KG1 (cell line): ENCODE data around the gene ROCK2.

Source experiments
- DNase-seq: peaks from one replicate; lab custom pipeline; 2025; lab: John Stamatoyannopoulos, UW

ROCK2 gene

DNA sequence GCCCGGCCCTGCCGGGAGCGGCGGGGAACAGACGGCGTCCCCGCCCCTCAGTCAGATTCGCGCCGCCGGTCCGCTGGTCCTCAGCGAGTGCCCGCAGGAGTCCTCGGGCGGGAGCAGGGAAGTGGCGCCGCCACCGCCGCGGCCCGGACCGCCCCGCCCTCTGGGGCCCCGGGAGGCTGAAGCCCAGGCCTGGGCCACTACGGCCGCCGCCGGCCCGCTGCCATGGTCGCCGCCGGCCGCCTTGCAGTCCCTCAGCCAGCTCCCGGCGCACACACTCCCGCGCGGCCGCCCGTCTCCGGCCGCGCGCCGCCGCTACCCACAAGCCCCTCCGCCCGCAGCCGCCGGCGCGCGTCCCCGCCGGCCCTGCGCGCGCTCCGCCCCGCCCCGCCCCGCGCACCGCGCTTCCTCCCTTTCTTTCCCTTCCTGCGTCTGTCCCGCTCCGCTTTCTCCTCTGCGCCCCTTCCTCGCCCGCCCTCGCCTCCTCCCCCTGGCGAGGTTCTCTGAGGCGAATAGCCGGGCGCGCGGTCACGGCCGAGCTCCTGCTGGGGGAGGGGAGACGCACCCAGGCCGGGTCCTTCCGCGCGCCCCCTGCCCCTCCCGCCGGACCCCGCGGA is at the start of gene ROCK2:
Gene ROCK2 (minus strand): TSS at position 295 of the 614 bp plus-strand sequence. CDS start 500 bp downstream, outside the sequence.
- DNase-seq, result no peak

DNA sequence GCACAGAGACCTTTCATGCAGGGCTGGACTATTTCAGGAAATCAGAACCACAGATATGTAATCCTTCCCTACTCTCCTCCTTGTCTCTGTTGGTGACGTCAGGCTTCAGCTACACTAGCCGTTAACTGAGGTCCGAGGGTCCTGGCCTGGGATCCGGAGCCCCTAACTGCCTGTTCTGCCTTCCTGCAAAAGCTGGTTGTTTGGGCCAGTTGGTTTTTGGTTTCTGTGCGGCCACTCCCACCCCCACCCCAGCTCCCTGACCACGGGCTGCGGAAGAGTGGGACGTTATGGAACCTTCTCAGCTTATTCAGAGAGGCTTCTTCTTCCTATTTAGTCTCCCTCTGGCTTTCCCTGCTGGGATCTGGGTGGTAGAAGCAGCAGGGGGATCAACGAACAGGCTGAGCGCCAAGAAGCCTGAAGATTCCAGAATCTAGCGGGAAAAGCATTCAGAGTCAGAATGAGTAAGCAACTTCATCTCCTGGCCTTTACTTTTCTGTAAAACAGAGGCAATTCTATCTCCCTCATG is 49.3 kb upstream of the ROCK2 start:
- DNase-seq, result no peak

DNA sequence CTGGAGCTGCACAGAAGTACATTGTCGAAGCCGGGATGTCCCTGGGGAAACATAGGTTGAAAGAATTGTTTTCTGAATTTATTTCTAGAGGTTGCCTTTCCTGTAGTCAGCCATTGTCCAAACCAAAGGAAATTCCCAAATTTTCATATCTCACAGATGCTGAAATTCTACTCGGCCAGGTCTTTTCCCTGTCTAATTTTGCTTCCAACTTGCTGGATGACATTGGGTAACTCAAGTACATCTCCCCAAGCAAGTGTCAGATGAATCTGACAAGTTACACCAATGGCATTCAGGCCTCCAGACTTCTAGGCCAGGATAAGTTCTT is 47.5 kb upstream of the ROCK2 start:
- no peak for DNase-seq

DNA sequence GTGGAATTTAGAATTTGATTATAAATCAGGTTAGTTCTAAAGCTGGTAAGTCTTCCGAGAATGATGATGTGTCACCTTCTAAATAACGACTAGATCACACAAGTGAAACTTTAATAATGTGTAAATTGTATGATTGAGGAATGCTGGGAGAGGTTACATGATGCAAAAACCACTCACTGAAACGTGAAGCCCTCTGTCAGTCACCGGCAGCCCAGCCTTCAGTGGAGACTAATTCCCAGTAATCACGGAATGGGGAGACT is 45.9 kb upstream of the ROCK2 start:
- no peak for DNase-seq

DNA sequence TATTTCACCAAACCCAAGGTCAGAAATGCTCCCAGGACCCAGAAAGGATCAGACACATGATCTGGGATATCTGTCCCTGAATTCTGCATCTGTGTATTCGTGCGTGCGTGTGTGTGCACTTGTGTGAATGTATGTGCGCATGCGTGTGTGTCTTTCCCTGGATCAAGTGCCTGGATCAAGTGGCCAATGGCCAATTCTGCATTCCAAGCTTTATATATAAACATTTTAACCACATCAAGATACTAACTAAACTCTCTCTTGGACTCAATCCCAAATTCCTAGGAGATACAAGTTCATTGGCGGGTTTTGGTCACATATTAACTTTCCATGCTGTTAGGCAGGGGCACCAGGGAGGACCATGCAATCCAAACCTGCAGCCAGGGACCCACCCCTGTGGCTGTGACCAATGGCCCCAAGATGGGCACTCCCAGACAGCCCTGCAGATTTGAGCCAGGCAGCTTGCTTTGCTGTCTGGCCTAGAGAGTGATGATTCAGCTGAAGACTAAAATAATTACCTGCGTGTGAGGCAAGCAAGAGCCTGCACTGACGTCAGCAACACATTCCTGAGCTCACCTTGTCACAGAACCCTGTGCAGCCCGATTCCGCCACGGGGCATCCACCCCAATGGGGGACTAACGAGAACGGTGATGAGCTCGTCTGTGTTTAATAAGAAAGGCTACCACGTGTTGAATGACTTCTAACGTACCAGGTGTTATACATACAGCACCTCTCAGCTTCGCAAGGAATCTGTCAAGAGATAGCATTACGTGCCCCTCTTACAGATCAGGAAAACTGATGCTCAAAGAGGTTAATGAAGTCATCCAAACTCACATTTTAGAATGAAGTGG is 45.3 kb upstream of the ROCK2 start:
- DNase-seq, result no peak

GRCh38 chr2:11389052-11389420 is 44.6 kb upstream of the ROCK2 start:
- no peak for DNase-seq

DNA sequence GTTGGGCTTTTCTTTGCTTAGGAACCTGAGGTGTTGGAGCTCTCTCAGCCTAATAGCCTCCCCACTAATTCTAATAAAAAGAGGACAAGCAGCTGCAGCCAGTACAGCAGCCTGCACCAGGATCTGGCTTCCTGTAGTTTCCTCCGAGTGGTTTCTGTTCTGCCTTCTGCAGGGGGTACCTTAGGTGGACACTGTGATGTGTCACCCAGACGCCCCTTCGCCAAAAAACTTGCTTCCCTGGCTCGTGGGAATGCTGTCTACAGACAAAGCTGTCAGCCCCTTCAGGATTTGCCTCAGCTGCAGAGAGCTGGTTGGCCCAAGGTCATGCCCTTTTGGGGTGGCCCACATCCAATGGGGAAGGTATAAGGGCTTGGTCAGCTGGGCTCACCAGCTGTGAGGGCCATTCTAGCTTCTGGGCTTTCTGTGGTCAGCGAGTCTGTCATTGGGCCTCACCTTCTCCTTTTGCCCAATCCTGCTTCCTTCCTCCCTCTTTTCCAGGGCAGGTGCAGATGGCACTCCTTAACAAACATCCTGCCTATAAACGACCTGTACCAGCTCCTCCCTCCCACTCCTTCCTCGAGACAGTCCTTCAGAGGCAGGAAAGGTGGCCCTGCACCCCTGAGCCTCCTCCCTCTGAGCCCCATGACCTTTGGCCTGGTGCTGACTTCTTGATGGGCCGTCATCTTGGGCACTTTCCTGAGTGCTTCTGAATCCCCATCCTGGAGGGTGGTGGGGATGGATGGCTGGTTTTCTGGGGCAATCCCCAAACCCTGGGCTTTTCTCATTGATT is 44.0 kb upstream of the ROCK2 start:
- DNase-seq, result no peak

- no peak for DNase-seq
Measured at GRCh38 chr2:11387843-11388242, 43.4 kb upstream of the ROCK2 start.

- DNase-seq, result no peak
Measured at GRCh38 chr2:11387100-11387390, 42.6 kb upstream of the ROCK2 start.

GRCh38 chr2:11385847-11386246 is 41.4 kb upstream of the ROCK2 start:
- DNase-seq, result no peak

- DNase-seq, result no peak
Measured at GRCh38 chr2:11385216-11385615, 40.8 kb upstream of the ROCK2 start.

DNA sequence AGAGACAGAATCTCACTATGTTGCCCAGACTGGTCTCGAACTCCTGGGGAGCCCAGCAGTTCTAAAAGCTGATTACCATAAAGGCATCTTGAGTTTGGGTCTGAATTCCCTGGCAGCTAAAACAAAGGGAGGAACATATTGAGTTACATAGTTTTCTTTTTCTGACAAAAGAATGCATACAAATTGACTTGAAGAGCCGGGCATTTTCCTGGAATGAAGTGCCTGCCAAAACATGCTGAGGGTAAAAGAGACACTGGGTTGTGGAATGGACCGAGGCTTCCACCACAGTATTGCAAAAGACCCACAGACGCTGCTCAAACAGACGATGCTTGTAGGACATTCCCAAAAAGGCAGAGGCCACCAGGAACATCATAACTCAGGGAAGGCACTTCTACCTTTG is 35.1 kb upstream of the ROCK2 start:
- DNase-seq, result no peak

GRCh38 chr2:11377928-11378545 is 33.6 kb upstream of the ROCK2 start:
- no peak for DNase-seq

GRCh38 chr2:11376071-11376470 is 31.6 kb upstream of the ROCK2 start:
- DNase-seq, result no peak

DNA sequence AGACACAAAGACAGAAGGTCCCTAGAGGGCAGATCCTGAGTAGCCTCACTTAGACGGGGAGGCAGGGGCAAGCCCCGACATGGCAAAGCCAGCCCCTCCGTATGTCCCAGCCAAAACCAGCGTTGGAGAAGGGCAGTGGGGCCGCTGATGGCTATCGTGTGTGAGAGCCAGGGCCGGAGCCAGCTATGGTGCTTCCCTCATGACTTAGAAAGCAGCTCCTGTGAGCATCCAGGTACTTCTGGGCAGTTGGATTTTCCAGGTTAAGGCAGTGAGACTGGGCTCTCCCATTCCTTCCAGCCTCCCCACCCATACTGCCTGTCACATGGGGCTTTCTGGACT is 31.2 kb upstream of the ROCK2 start:
- no peak for DNase-seq

- DNase-seq, result no peak
Measured at GRCh38 chr2:11375025-11375688, 30.7 kb upstream of the ROCK2 start.

DNA sequence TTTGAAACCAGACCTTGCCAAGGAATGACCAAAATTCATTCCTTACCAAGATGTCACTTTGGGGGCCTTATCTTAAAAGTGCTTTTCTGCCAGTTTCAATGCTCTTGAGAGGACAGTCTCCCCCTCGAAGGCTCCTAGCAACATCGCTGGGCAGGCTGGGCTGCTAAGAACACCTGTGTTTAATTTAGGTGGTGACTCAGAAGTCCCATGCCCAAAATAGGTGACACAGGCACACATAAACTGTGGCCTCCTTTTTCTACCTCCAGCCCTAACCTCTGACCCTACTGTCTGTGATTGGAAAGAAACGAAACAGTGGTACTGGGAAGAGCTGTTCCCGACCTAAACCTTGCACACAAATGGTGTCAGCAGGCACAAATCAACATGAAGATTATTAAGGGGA is 28.7 kb upstream of the ROCK2 start:
- no peak for DNase-seq

DNA sequence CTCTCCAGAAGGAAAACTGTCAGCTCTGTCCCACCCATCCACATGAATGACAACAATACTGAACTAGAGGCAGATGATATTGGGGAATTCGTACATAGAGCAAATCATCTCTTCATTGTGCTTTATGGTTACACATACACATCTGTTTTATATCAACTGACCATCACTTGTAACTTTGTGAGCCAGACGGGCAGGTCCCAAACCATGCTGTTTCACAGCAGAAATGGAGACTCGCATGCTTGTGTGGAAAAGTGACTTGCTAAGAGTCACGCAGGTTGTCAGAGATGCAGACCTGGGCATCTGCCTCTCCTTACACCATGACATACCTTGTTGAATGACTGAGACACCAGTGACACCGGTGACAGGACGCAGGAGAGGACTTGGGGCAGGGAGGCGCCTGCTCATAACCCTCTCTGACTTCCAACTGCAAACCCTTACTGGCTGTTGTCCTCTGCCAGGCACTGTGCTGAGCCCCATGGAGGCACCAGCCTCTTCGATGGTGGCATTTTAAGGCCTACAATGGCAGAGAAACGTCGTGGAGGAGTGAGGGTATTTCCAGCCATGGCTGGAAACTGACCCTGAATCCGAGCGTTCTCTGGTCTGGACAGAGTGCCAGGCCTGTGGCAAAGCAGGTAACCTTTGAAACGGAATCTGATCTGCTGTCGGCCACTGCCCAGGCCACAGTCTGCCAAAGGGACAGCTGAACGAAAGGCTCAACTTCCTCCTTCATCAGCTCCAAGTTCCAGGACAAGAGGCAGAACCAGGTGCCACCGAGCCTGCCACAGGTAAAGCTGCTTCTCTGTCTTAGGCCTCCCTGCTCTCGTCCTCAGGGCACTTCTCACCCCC is 26.9 kb upstream of the ROCK2 start:
- no peak for DNase-seq

DNA sequence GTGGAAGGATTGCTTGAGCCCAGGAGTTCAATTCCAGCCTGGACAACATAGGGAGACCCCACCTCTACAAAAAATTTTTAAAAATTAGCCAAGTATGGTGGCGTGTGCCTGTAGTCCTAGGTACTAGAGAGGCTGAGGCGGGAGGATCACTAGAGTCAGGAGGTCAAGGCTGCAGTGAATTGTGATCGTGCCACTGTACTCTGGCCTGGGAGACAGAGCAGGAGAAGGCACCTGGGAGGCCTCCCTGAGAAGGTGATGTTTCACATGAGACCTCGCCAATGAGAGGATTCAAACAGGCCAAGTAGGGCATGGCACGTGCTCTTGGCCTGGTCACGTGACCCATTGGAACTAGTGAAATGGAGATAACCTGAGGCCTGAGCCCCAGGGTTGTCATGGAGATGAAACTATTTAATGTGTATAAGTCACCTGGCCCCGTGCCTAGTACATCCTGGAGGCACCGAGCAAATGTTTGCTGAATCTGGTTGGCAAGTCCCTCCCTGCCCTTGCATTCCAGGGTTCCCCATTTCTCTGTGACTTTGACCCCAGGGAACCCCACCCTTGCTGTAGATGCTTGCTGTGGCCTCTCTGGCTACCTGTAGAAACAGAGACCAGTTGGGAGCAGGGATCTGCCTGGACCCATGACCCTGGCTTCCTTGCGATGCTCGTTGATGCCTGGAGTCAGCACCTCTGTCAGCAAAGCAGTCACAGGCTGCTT is 26.1 kb upstream of the ROCK2 start:
- DNase-seq, result no peak

DNA sequence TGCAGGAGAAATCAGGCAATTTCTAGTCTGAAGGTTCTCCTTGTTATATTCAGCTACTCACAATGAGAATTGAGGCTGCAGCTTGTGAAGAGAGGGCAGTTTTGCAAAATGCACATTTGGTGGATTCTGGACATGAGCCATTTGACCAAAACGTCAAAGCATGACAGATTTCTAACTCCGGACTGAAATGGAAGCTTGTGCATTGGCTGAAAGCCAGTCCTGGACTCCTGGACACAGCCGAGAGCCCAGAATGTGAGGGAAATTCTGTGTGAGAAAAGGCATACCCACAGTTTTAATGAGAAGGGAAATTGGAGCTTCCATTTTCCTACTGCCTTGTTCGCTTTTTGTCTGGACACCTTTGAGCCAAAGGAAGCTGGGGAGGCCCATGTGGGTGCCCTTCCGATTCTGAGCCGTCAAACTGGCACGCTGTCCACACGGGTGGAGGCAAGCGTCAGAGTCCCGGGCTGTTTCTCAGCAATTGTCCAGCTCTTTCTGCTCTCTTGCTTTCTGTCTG is 23.7 kb upstream of the ROCK2 start:
- no peak for DNase-seq
